GM23248 (cell line): ENCODE data around the gene ADAM33. TPM values are rescaled to one million over a fixed set of nuclear protein-coding genes. Genes with fewer than 3 reads are reported as not detected.

Source experiments
- DNase-seq: peaks from one replicate; pipeline ENCODE4 v3.0.0-alpha.2; 2015
- H2AFZ ChIP-seq: fragments of 200-600 bp; sonication (generic); 2 replicates; pipeline ENCODE4 v1.6.1; 2016; ENCODE audit warnings: antibody characterized with exemption
- H3F3A ChIP-seq: fragments of 200-600 bp; sonication (generic); 2 replicates; pipeline ENCODE4 v1.6.1; 2016; ENCODE audit warnings: mild to moderate bottlenecking, antibody characterized with exemption, mixed run types; ENCODE audit not compliant: insufficient read depth
- H3K27ac ChIP-seq: fragments of 200-600 bp; sonication (generic); 2 replicates; pipeline ENCODE4 v1.5.1; 2016; ENCODE audit warnings: mild to moderate bottlenecking
- H3K27me3 ChIP-seq: fragments of 200-600 bp; sonication (generic); replicated peaks from 2 replicates; pipeline ENCODE4 v1.6.1; 2016; ENCODE audit warnings: mild to moderate bottlenecking; ENCODE audit not compliant: insufficient read depth
- H3K36me3 ChIP-seq: fragments of 200-600 bp; sonication (generic); 2 replicates; pipeline ENCODE4 v1.6.1; 2016; ENCODE audit warnings: low read depth, mild to moderate bottlenecking
- H3K4me1 ChIP-seq: fragments of 200-600 bp; sonication (generic); 2 replicates; pipeline ENCODE4 v1.6.1; 2016; ENCODE audit warnings: mild to moderate bottlenecking; ENCODE audit not compliant: insufficient read depth
- H3K4me2 ChIP-seq: fragments of 200-600 bp; sonication (generic); one replicate; pipeline ENCODE4 v1.6.1; 2016; ENCODE audit warnings: mild to moderate bottlenecking; ENCODE audit not compliant: unreplicated experiment
- H3K4me3 ChIP-seq: fragments of 200-600 bp; sonication (generic); 2 replicates; pipeline ENCODE4 v1.5.1; 2016; ENCODE audit warnings: mild to moderate bottlenecking
- H3K79me2 ChIP-seq: fragments of 200-600 bp; sonication (generic); 2 replicates; pipeline ENCODE4 v1.6.1; 2016; ENCODE audit warnings: mild to moderate bottlenecking; ENCODE audit not compliant: insufficient read depth
- H3K9ac ChIP-seq: fragments of 200-600 bp; sonication (generic); 2 replicates; pipeline ENCODE4 v1.6.1; 2016; ENCODE audit warnings: mild to moderate bottlenecking
- H3K9me2 ChIP-seq: fragments of 200-600 bp; sonication (generic); 2 replicates; pipeline ENCODE4 v1.6.1; 2016; ENCODE audit warnings: mixed run types, mild to moderate bottlenecking, moderate library complexity; ENCODE audit not compliant: insufficient read depth
- H3K9me3 ChIP-seq: fragments of 200-600 bp; sonication (generic); one replicate; pipeline ENCODE4 v1.6.1; 2017; ENCODE audit warnings: low read depth
- H4K20me1 ChIP-seq: fragments of 200-600 bp; sonication (generic); 2 replicates; pipeline ENCODE4 v1.6.0; 2016; ENCODE audit not compliant: insufficient read depth
- EZH2 ChIP-seq: fragments of 200-600 bp; sonication (generic); IDR thresholded peaks from 2 replicates; pipeline ENCODE4 v1.6.1; 2018; ENCODE audit warnings: antibody characterized with exemption, mild to moderate bottlenecking; ENCODE audit not compliant: insufficient read depth, poor library complexity, severe bottlenecking
- EZH2phosphoT487 ChIP-seq: fragments of 200-600 bp; sonication (generic); IDR thresholded peaks from 2 replicates; pipeline ENCODE4 v1.6.1; 2018; ENCODE audit warnings: antibody characterized with exemption, moderate library complexity, mild to moderate bottlenecking, low read depth; ENCODE audit not compliant: insufficient read depth
- WGBS, 2 experiments: methylation state at CpG; one replicate each; pipeline ENCODE4 v1.1.6; 2015 to 2017; ENCODE audit warnings: low lambda C conversion rate in 2 of 2, low coverage in 1 of 2; ENCODE audit errors: missing lambda C conversion rate in 2 of 2; 5-methylcytosine and 5-hydroxymethylcytosine counted together
- in situ Hi-C: fragments of 300-500 bp; cut with MboI; formaldehyde crosslinking; loops from 2 replicates; pipeline ENCODE4 v1.15.0; 2020
- polyA plus RNA-seq: library from polyadenylated mRNA; unstranded; fragments of >200 nt; fragmentation: Nextera tagmentation; extraction: Ambion mirVana; gene quantifications from 2 replicates; pipeline ENCODE4 v1.2.1, GENCODE V29; 2016
- total RNA-seq: library from RNA; depleted of rRNA; stranded (reverse); fragments of >200 nt; shearing (Covaris generic); gene quantifications from 2 replicates; pipeline ENCODE4 v1.2.3, GENCODE V29; 2014

ADAM33 gene
- total and polyA plus RNA-seq, 2 experiments from 2014 or later = 22.6 to 53.1 TPM

GRCh38 chr20:3693376-3693775 is 11.6 kb upstream of the ADAM33 start:
- TF ChIP-seq EZH2 = no peak
- H3K9ac ChIP-seq = no peak overlapping the region
- no peak overlapping the region for H3K4me2 ChIP-seq
- no peaks in the 10 kb centered on the region for H3K27me3 ChIP-seq
- no peaks in the 10 kb centered on the region for H3K9me2 ChIP-seq
- no peak overlapping the region for H3K27ac ChIP-seq
- no peaks in the 10 kb centered on the region for H3F3A ChIP-seq
- H3K4me1 ChIP-seq = no peaks in the 10 kb centered on the region
- H2AFZ ChIP-seq = no peak overlapping the region
- H3K9me3 ChIP-seq = no peaks in the 10 kb centered on the region
- no peak for DNase-seq
- 70 to 74% methylated on average over 13 of the region's 13 CpGs for WGBS, 2 experiments
- in situ Hi-C loops = no loop called here
- no peaks in the 10 kb centered on the region for H3K79me2 ChIP-seq
- H3K4me3 ChIP-seq = no peak overlapping the region
- H4K20me1 ChIP-seq = no peaks in the 10 kb centered on the region
- H3K36me3 ChIP-seq = no peaks in the 10 kb centered on the region

GRCh38 chr20:3692706-3693294 is 11.0 kb upstream of the ADAM33 start:
- Histone ChIP-seq H3K4me1 (peaks cover 3% of the 10 kb centered on the region; the same call in 1 of the 2 replicates), H3F3A (0 out of 2 replicates have a peak, but pooled peaks cover 5% of the 10 kb centered on the region), H3K4me2 (no peak overlapping the region), H3K27me3 (no peaks in the 10 kb centered on the region), H3K9me3 (no peaks in the 10 kb centered on the region), H3K9ac (no peak overlapping the region), H3K27ac (no peak overlapping the region), H2AFZ (no peak overlapping the region), H3K4me3 (no peak overlapping the region), H3K36me3 (no peaks in the 10 kb centered on the region), H4K20me1 (no peaks in the 10 kb centered on the region), H3K79me2 (no peaks in the 10 kb centered on the region), H3K9me2 (no peaks in the 10 kb centered on the region)
- DNase-seq = no peak
- TF ChIP-seq EZH2 (no peak), EZH2phosphoT487 (no peak)
- 65 to 67% methylated on average over 22 to 23 of the region's 23 CpGs for WGBS, 2 experiments
- in situ Hi-C loops = no loop called here

- Histone ChIP-seq H3K4me3 (no peak overlapping the region), H3K27ac (no peak overlapping the region), H3K9ac (no peak overlapping the region), H3K27me3 (no peaks in the 10 kb centered on the region), H3K9me2 (no peaks in the 10 kb centered on the region), H3K36me3 (no peaks in the 10 kb centered on the region), H4K20me1 (no peaks in the 10 kb centered on the region), H3K79me2 (no peaks in the 10 kb centered on the region), H3K9me3 (no peaks in the 10 kb centered on the region), H2AFZ (no peak overlapping the region), H3K4me2 (no peak overlapping the region), H3F3A (peaks cover 10% of the 10 kb centered on the region), H3K4me1 (peaks cover 11% of the 10 kb centered on the region)
- 64 to 67% methylated on average over 9 of the region's 9 CpGs for WGBS, 2 experiments
- in situ Hi-C loops = no loop called here
- TF ChIP-seq EZH2 (no peak), EZH2phosphoT487 (no peak)
- no peak for DNase-seq
These were observed 10.1 kb upstream of the ADAM33 start for GRCh38 chr20:3691897-3692296.

GRCh38 chr20:3691306-3691705 is 9.5 kb upstream of the ADAM33 start:
- no peaks in the 10 kb centered on the region for H3K36me3 ChIP-seq
- no peak for TF ChIP-seq EZH2
- TF ChIP-seq EZH2phosphoT487 = no peak
- no peak overlapping the region for H3K9ac ChIP-seq
- H3K9me2 ChIP-seq = no peaks in the 10 kb centered on the region
- in situ Hi-C loops = no loop called here
- DNase-seq = no peak
- peaks cover 16% of the 10 kb centered on the region for H3K4me1 ChIP-seq
- H4K20me1 ChIP-seq = no peaks in the 10 kb centered on the region
- peaks cover 10% of the 10 kb centered on the region for H3F3A ChIP-seq
- no peak overlapping the region for H3K27ac ChIP-seq
- WGBS, 2 experiments = 85 to 87% methylated on average over 16 of the region's 16 CpGs
- H3K4me2 ChIP-seq = no peak overlapping the region
- no peak overlapping the region for H2AFZ ChIP-seq
- no peaks in the 10 kb centered on the region for H3K9me3 ChIP-seq
- no peaks in the 10 kb centered on the region for H3K79me2 ChIP-seq
- H3K27me3 ChIP-seq = no peaks in the 10 kb centered on the region
- H3K4me3 ChIP-seq = no peak overlapping the region

GRCh38 chr20:3690413-3690812 is 8.6 kb upstream of the ADAM33 start:
- H3K36me3 ChIP-seq = no peaks in the 10 kb centered on the region
- no peaks in the 10 kb centered on the region for H3K9me3 ChIP-seq
- no peaks in the 10 kb centered on the region for H3K27me3 ChIP-seq
- H4K20me1 ChIP-seq = no peaks in the 10 kb centered on the region
- no peak for DNase-seq
- H3F3A ChIP-seq = peaks cover 10% of the 10 kb centered on the region
- in situ Hi-C loops = no loop called here
- no peak overlapping the region for H2AFZ ChIP-seq
- H3K79me2 ChIP-seq = no peaks in the 10 kb centered on the region
- no peak overlapping the region for H3K9ac ChIP-seq
- H3K27ac ChIP-seq = no peak overlapping the region
- H3K4me3 ChIP-seq = no peak overlapping the region
- H3K4me2 ChIP-seq = no peak overlapping the region
- TF ChIP-seq EZH2phosphoT487 (no peak), EZH2 (no peak)
- H3K4me1 ChIP-seq = peaks cover 17% of the 10 kb centered on the region
- no peaks in the 10 kb centered on the region for H3K9me2 ChIP-seq
- WGBS, 2 experiments = 77 to 83% methylated on average over 3 of the region's 3 CpGs
